Endodermal cell (in vitro differentiated cells): ENCODE data around the gene TNS3. TPM values are rescaled to one million over a fixed set of nuclear protein-coding genes. Genes with fewer than 3 reads are reported as not detected.
A peak's percentile ranks its signal among the peaks of the same experiment; 100 is the strongest.

ENCODE experiments used
- DNase-seq: peaks from one replicate; pipeline ENCODE4 v3.0.0-alpha.2; 2017
- H3K27ac ChIP-seq: 2 replicates; pipeline ENCODE4 v1.5.1; 2013; ENCODE audit warnings: mild to moderate bottlenecking, low read depth, low read length, moderate library complexity
- H3K27me3 ChIP-seq: 2 replicates; pipeline ENCODE4 v1.6.1; 2013; ENCODE audit warnings: mild to moderate bottlenecking, low read length, moderate library complexity; ENCODE audit not compliant: insufficient read depth, control insufficient read depth, poor library complexity, severe bottlenecking
- H3K36me3 ChIP-seq: 2 replicates; pipeline ENCODE4 v1.7.0; 2013; ENCODE audit warnings: mild to moderate bottlenecking, low read length, moderate library complexity; ENCODE audit not compliant: control insufficient read depth, insufficient read depth
- H3K4me1 ChIP-seq: one replicate; pipeline ENCODE4 v1.7.0; 2013; ENCODE audit warnings: low read length; ENCODE audit not compliant: control insufficient read depth, insufficient read depth
- H3K4me3 ChIP-seq: 2 replicates; pipeline ENCODE4 v1.5.1; 2013; ENCODE audit warnings: mild to moderate bottlenecking, low read length, moderate library complexity
- H3K9ac ChIP-seq: 2 replicates; pipeline ENCODE4 v1.6.1; 2013; ENCODE audit warnings: mild to moderate bottlenecking, low read length, moderate library complexity; ENCODE audit not compliant: poor library complexity, severe bottlenecking; ENCODE audit errors: extremely low read depth
- H3K9me3 ChIP-seq: 2 replicates; pipeline ENCODE4 v1.6.1; 2013; ENCODE audit warnings: mild to moderate bottlenecking, low read length, moderate library complexity; ENCODE audit not compliant: control insufficient read depth
- H3K27ac Mint-ChIP-seq: 2 replicates; pipeline ENCODE4 v1.8.0; 2020; ENCODE audit warnings: mixed read lengths
- H3K27me3 Mint-ChIP-seq: 2 replicates; pipeline ENCODE4 v1.8.0; 2021; ENCODE audit warnings: mild to moderate bottlenecking, mixed read lengths; ENCODE audit not compliant: insufficient read depth
- H3K36me3 Mint-ChIP-seq: 2 replicates; pipeline ENCODE4 v1.8.0; 2020; ENCODE audit warnings: low read depth, mixed read lengths
- H3K4me1 Mint-ChIP-seq: 2 replicates; pipeline ENCODE4 v1.8.0; 2020; ENCODE audit warnings: mixed read lengths
- H3K4me3 Mint-ChIP-seq: 2 replicates; pipeline ENCODE4 v1.8.0; 2020; ENCODE audit warnings: mild to moderate bottlenecking, moderate library complexity, mixed read lengths
- H3K9me3 Mint-ChIP-seq: 2 replicates; pipeline ENCODE4 v1.8.0; 2020; ENCODE audit warnings: mild to moderate bottlenecking, mixed read lengths
- WGBS, 2 experiments: methylation state at CpG; one replicate each; pipeline versions ENCODE4 v1.1.5 to v1.1.7; 2013; ENCODE audit warnings: missing lambda C conversion rate in 2 of 2, mixed read lengths in 1 of 2; ENCODE audit not compliant: insufficient coverage in 1 of 2, insufficient read length in 1 of 2; 5-methylcytosine and 5-hydroxymethylcytosine counted together
- total RNA-seq, 2 donors: library from RNA; stranded (reverse); fragmentation: NEBNext Ultra II Directional in 1 of 2; extraction: Animal tissue kit (Norgen Biotek cat#: 25700) in 1 of 2; gene quantifications; 2 replicates in 1 of 2; 3 replicates in 1 of 2; pipeline ENCODE4 v1.2.1, GENCODE V29; 2021
- TF ChIP-seq, protein P1 (sequence below): fragments of 200-600 bp; sonication (generic); conservative IDR thresholded peaks from 2 replicates; pipeline ENCODE4 v1.5.0; 2021; ENCODE audit warnings: antibody characterized with exemption, mild to moderate bottlenecking

Gene TNS3
- total RNA-seq, 2 donors from 2014 or later, result 33.8 to 38.5 TPM

DNA sequence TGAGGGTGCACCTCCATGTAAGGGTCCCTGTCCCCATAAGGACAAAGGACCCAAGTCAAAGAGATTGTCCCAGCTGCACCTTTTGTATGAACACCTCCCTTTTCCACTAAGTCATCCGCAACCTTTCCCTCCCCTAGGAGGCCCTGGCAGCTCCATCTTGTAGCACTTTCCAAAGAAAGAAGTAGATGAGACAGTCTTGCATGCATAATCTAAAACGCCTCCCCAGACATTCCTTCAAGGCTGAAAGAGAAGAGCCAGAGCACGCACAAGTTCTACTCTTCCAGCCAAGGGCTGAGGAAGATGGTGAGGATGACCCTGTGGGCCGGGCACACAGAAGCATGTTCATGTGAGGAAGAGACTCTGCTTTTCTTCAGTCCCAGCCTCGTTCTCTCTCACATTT is 194.4 kb downstream of the TNS3 start:
- Histone ChIP-seq H3K9ac (no peak overlapping the region), H3K27me3 (no peaks in the 10 kb centered on the region), H3K27ac (no peak overlapping the region), H3K36me3 (peaks cover 5% of the 10 kb centered on the region), H3K4me1 (no peaks in the 10 kb centered on the region), H3K4me3 (no peak overlapping the region), H3K9me3 (no peaks in the 10 kb centered on the region)
- Mint-ChIP-seq H3K4me3 (no peak overlapping the region), H3K27me3 (no peaks in the 10 kb centered on the region), H3K36me3 (peaks cover 16% of the 10 kb centered on the region), H3K27ac (no peak overlapping the region), H3K9me3 (no peaks in the 10 kb centered on the region), H3K4me1 (no peaks in the 10 kb centered on the region)
- TF ChIP-seq, protein P1, sequence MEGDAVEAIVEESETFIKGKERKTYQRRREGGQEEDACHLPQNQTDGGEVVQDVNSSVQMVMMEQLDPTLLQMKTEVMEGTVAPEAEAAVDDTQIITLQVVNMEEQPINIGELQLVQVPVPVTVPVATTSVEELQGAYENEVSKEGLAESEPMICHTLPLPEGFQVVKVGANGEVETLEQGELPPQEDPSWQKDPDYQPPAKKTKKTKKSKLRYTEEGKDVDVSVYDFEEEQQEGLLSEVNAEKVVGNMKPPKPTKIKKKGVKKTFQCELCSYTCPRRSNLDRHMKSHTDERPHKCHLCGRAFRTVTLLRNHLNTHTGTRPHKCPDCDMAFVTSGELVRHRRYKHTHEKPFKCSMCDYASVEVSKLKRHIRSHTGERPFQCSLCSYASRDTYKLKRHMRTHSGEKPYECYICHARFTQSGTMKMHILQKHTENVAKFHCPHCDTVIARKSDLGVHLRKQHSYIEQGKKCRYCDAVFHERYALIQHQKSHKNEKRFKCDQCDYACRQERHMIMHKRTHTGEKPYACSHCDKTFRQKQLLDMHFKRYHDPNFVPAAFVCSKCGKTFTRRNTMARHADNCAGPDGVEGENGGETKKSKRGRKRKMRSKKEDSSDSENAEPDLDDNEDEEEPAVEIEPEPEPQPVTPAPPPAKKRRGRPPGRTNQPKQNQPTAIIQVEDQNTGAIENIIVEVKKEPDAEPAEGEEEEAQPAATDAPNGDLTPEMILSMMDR, result no peak
- WGBS, 2 experiments, result 90 to 93% methylated on average over 2 to 5 of the region's 5 CpGs
- no peak for DNase-seq

GRCh38 chr7:47386273-47386835 is 195.6 kb downstream of the TNS3 start:
- peaks cover 8% of the 10 kb centered on the region for H3K4me1 Mint-ChIP-seq
- DNase-seq, result no peak

DNA sequence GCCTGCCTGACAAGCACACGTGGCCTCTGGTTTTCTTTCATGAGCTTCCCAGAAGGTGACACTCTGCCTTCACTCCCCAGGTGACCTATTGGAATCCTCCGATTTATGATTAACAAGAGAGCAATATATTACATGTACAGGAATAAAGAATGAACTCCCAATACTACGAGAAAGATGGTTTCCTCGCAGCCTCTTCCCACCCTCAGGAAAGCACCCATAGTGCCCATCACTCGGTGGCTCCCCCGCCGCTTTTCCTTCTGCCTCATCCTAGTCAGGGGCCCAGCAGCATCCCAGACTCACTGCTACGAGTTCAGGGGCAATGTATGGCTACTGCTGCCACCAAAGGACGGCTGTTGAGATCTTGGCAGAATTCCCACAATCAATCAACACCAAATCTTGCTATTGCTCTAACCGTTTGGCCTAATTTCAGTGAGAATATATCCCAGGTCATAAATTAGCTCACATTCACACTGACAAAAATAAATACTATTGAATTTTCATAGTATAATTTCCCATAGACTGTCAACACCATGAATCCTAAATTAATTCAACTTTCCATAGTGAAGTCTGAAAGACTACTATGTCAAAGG is 196.3 kb downstream of the TNS3 start:
- no peak for DNase-seq
- Mint-ChIP-seq H3K9me3 (no peaks in the 10 kb centered on the region), H3K27ac (no peak overlapping the region), H3K4me3 (no peak overlapping the region), H3K36me3 (peaks cover 5% of the 10 kb centered on the region), H3K4me1 (peaks cover 16% of the 10 kb centered on the region), H3K27me3 (no peaks in the 10 kb centered on the region)
- Histone ChIP-seq H3K9ac (no peak overlapping the region), H3K9me3 (no peaks in the 10 kb centered on the region), H3K27me3 (no peaks in the 10 kb centered on the region), H3K36me3 (peaks cover 5% of the 10 kb centered on the region), H3K4me3 (no peak overlapping the region), H3K4me1 (peaks cover 4% of the 10 kb centered on the region), H3K27ac (no peak overlapping the region)
- WGBS, 2 experiments, result 94 to 98% methylated on average over 6 to 10 of the region's 10 CpGs
- TF ChIP-seq, protein P1, result no peak

More at GRCh38 chr7:47386273-47386835, 195.6 kb downstream of the TNS3 start:
- H3K36me3 ChIP-seq, result peaks cover 5% of the 10 kb centered on the region
- TF ChIP-seq, protein P1, result no peak
- Mint-ChIP-seq H3K27me3 (no peaks in the 10 kb centered on the region), H3K9me3 (no peaks in the 10 kb centered on the region), H3K4me3 (no peak overlapping the region), H3K27ac (peak overlapping the region; percentile 70), H3K36me3 (peaks cover 13% of the 10 kb centered on the region)
- H3K9ac ChIP-seq, result no peak overlapping the region
- no peaks in the 10 kb centered on the region for H3K4me1 ChIP-seq
- H3K27me3 ChIP-seq, result no peaks in the 10 kb centered on the region
- H3K9me3 ChIP-seq, result no peaks in the 10 kb centered on the region
- H3K27ac ChIP-seq, result no peak overlapping the region
- 94 to 98% methylated on average over 12 to 14 of the region's 14 CpGs for WGBS, 2 experiments
- no peak overlapping the region for H3K4me3 ChIP-seq
